WTC11 (cell line): ENCODE results near the gene WDR91. TPM values are rescaled to one million over a fixed set of nuclear protein-coding genes. Genes with fewer than 3 reads are reported as not detected.
A peak's percentile ranks its signal among the peaks of the same experiment; 100 is the strongest.

Experiments
- ATAC-seq: fragments of 200-7000 bp; cut with Tn5 transposase; 2 replicates; pipeline ENCODE4 v1.10.0; 2021; ENCODE audit warnings: mild to moderate bottlenecking, moderate library complexity
- CTCF ChIA-PET: fragments of 300-600 bp; sonication (Branson Sonifier 250); formaldehyde crosslinking; loops from one replicate; lab custom pipeline; 2021; ENCODE audit warnings: antibody characterized with exemption; lab: Charles Lee
- POLR2A ChIA-PET: fragments of 350-600 bp; sonication (Branson Sonifier 250); formaldehyde crosslinking; loops from one replicate; lab custom pipeline; 2021; ENCODE audit warnings: antibody characterized with exemption; lab: Charles Lee
- DNase-seq: peaks from one replicate; pipeline ENCODE4 v3.0.0; 2021; ENCODE audit warnings: low spot score
- H3K27ac Mint-ChIP-seq: 2 replicates; pipeline ENCODE4 v1.8.0; 2021; ENCODE audit warnings: mixed read lengths
- H3K27me3 Mint-ChIP-seq: 2 replicates; pipeline ENCODE4 v1.8.0; 2021; ENCODE audit warnings: low read depth, mild to moderate bottlenecking, moderate library complexity, mixed read lengths
- H3K36me3 Mint-ChIP-seq: 2 replicates; pipeline ENCODE4 v1.8.0; 2021; ENCODE audit warnings: mixed read lengths
- H3K4me1 Mint-ChIP-seq: 2 replicates; pipeline ENCODE4 v1.8.0; 2022; ENCODE audit warnings: mixed read lengths
- H3K4me3 Mint-ChIP-seq: 2 replicates; pipeline ENCODE4 v1.8.0; 2021; ENCODE audit warnings: mild to moderate bottlenecking, moderate library complexity, mixed read lengths
- H3K9me3 Mint-ChIP-seq: 2 replicates; pipeline ENCODE4 v1.8.0; 2021; ENCODE audit warnings: mixed read lengths
- CREB1 ChIP-seq: sonication (generic); formaldehyde crosslinking; IDR thresholded peaks from 2 replicates; pipeline ENCODE4 v1.8.0; 2023; ENCODE audit warnings: mild to moderate bottlenecking, missing genetic modification reagents
- CREM ChIP-seq: sonication (generic); formaldehyde crosslinking; IDR thresholded peaks from 2 replicates; pipeline ENCODE4 v1.8.1; 2022; ENCODE audit warnings: mild to moderate bottlenecking, missing genetic modification reagents, moderate library complexity
- E2F5 ChIP-seq: sonication (generic); formaldehyde crosslinking; IDR thresholded peaks from 2 replicates; pipeline ENCODE4 v1.8.1; 2022; ENCODE audit warnings: mild to moderate bottlenecking, moderate library complexity, missing genetic modification reagents
- EMX1 ChIP-seq: fragments of 250-450 bp; sonication (Bioruptor Pico); IDR thresholded peaks from 2 replicates; pipeline ENCODE4 v1.8.0; 2021; ENCODE audit warnings: mild to moderate bottlenecking
- FOXJ3 ChIP-seq: sonication (generic); formaldehyde crosslinking; IDR thresholded peaks from 2 replicates; pipeline ENCODE4 v1.9.0; 2021; ENCODE audit warnings: missing genetic modification reagents, mild to moderate bottlenecking, borderline replicate concordance
- FOXK1 ChIP-seq: sonication (generic); formaldehyde crosslinking; IDR thresholded peaks from 2 replicates; pipeline ENCODE4 v1.8.0; 2022; ENCODE audit warnings: mild to moderate bottlenecking, moderate library complexity, missing genetic modification reagents
- FOXP1 ChIP-seq: sonication (generic); formaldehyde crosslinking; IDR thresholded peaks from 2 replicates; pipeline ENCODE4 v1.8.0; 2022; ENCODE audit warnings: missing genetic modification reagents, mild to moderate bottlenecking, moderate library complexity, borderline replicate concordance
- GABPB1 ChIP-seq: sonication (generic); formaldehyde crosslinking; IDR thresholded peaks from 2 replicates; pipeline ENCODE4 v1.8.1; 2023; ENCODE audit warnings: mild to moderate bottlenecking, missing genetic modification reagents
- IRF2 ChIP-seq: sonication (generic); formaldehyde crosslinking; IDR thresholded peaks from 2 replicates; pipeline ENCODE4 v1.8.0; 2022; ENCODE audit warnings: low read depth, missing genetic modification reagents, borderline replicate concordance
- JAZF1 ChIP-seq: fragments of 250-450 bp; sonication (Bioruptor Pico); IDR thresholded peaks from 2 replicates; pipeline ENCODE4 v1.9.0; 2021; ENCODE audit warnings: moderate library complexity, mild to moderate bottlenecking, inconsistent platforms
- KAT7 ChIP-seq: sonication (generic); formaldehyde crosslinking; IDR thresholded peaks from 2 replicates; pipeline ENCODE4 v1.8.1; 2023; ENCODE audit warnings: missing genetic modification reagents, mild to moderate bottlenecking, borderline replicate concordance
- NFATC4 ChIP-seq: fragments of 250-450 bp; sonication (Bioruptor Pico); IDR thresholded peaks from 2 replicates; pipeline ENCODE4 v1.9.0; 2021; ENCODE audit warnings: mild to moderate bottlenecking
- NR2C2 ChIP-seq: sonication (generic); formaldehyde crosslinking; IDR thresholded peaks from 2 replicates; pipeline ENCODE4 v1.8.0; 2022; ENCODE audit warnings: mild to moderate bottlenecking, missing genetic modification reagents
- RORB ChIP-seq: fragments of 250-450 bp; sonication (Bioruptor Pico); IDR thresholded peaks from 2 replicates; pipeline ENCODE4 v1.9.0; 2021; ENCODE audit warnings: mild to moderate bottlenecking
- SOX15 ChIP-seq: fragments of 250-450 bp; sonication (Bioruptor Pico); IDR thresholded peaks from 2 replicates; pipeline ENCODE4 v1.9.0; 2021; ENCODE audit warnings: mild to moderate bottlenecking
- TEAD4 ChIP-seq: sonication (generic); formaldehyde crosslinking; IDR thresholded peaks from 2 replicates; pipeline ENCODE4 v1.8.0; 2022; ENCODE audit warnings: mild to moderate bottlenecking, missing genetic modification reagents
- ZBTB21 ChIP-seq: sonication (generic); formaldehyde crosslinking; IDR thresholded peaks from 2 replicates; pipeline ENCODE4 v1.8.1; 2023; ENCODE audit warnings: mild to moderate bottlenecking, missing genetic modification reagents, borderline replicate concordance
- ZMAT4 ChIP-seq: fragments of 250-450 bp; sonication (Bioruptor Pico); IDR thresholded peaks from 2 replicates; pipeline ENCODE4 v1.9.0; 2021; ENCODE audit warnings: mild to moderate bottlenecking
- ZNF138 ChIP-seq: sonication (generic); formaldehyde crosslinking; conservative IDR thresholded peaks from 2 replicates; pipeline ENCODE4 v1.8.1; 2022; ENCODE audit warnings: mild to moderate bottlenecking, moderate library complexity, missing genetic modification reagents
- ZNF317 ChIP-seq: sonication (generic); formaldehyde crosslinking; IDR thresholded peaks from 2 replicates; pipeline ENCODE4 v1.8.1; 2023; ENCODE audit warnings: low read depth, mild to moderate bottlenecking, moderate library complexity, missing genetic modification reagents, borderline replicate concordance
- ZNF416 ChIP-seq: fragments of 250-450 bp; sonication (Bioruptor Pico); IDR thresholded peaks from 2 replicates; pipeline ENCODE4 v1.9.0; 2021; ENCODE audit warnings: mild to moderate bottlenecking, inconsistent platforms
- ZNF423 ChIP-seq: fragments of 250-450 bp; sonication (Bioruptor Pico); IDR thresholded peaks from 2 replicates; pipeline ENCODE4 v2.1.2; 2022; ENCODE audit warnings: mild to moderate bottlenecking, moderate library complexity
- ZNF512 ChIP-seq: sonication (generic); formaldehyde crosslinking; IDR thresholded peaks from 2 replicates; pipeline ENCODE4 v1.8.1; 2022; ENCODE audit warnings: missing genetic modification reagents, borderline replicate concordance
- ZNF671 ChIP-seq: fragments of 250-450 bp; sonication (Bioruptor Pico); IDR thresholded peaks from 2 replicates; pipeline ENCODE4 v1.8.0; 2021; ENCODE audit warnings: mild to moderate bottlenecking
- total RNA-seq: library from RNA; stranded (reverse); gene quantifications from 3 replicates; pipeline ENCODE4 v1.2.3, GENCODE V29; 2021
- TF ChIP-seq, protein P1 (sequence below): sonication (generic); formaldehyde crosslinking; IDR thresholded peaks from 2 replicates; pipeline ENCODE4 v1.8.1; 2023; ENCODE audit warnings: mild to moderate bottlenecking, missing genetic modification reagents
- TF ChIP-seq, protein P2 (sequence below): fragments of 250-450 bp; sonication (Bioruptor Pico); conservative IDR thresholded peaks from 2 replicates; pipeline ENCODE4 v1.9.0; 2021; ENCODE audit warnings: mild to moderate bottlenecking
- TF ChIP-seq, protein P3 (sequence below): sonication (generic); formaldehyde crosslinking; IDR thresholded peaks from 2 replicates; pipeline ENCODE4 v1.8.0; 2022; ENCODE audit warnings: mild to moderate bottlenecking, missing genetic modification reagents

Gene WDR91
- total RNA-seq, 1 experiment from 2014 or later, result 12.0 TPM

DNA sequence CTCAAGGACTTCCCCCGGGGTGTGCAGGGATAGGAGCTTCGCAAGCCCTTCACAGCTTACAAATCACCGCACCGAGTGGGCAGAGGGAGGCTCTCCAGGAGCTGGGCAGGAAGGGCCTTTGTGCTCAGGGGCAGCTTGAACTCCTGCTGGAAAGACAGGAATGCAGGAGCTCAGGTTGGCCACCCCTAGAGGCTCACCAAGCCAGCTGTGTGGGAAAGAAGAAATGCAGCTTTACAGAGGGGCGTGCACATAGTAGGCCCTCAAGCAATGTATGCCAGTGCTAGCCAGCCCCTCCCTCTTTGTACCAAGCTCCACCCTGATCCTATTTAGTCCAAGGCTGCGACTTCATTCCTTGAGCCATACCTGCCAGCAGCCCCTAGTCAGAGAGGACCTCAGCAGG is 48.4 kb upstream of the WDR91 start:
- peaks cover 14% of the 10 kb centered on the region for H3K4me1 Mint-ChIP-seq
- TF ChIP-seq CREM (CRISPR knock-in tag) (no peak), FOXJ3 (CRISPR knock-in tag) (no peak), ZNF416 (CRISPR knock-in tag) (no peak), EMX1 (no peak), KAT7 (no peak), TEAD4 (CRISPR knock-in tag) (no peak), ZNF671 (CRISPR knock-in tag) (no peak), NR2C2 (CRISPR knock-in tag) (no peak), ZNF512 (CRISPR knock-in tag) (no peak), RORB (CRISPR knock-in tag) (no peak), ZNF138 (no peak), GABPB1 (CRISPR knock-in tag) (no peak)
- TF ChIP-seq, protein P1, sequence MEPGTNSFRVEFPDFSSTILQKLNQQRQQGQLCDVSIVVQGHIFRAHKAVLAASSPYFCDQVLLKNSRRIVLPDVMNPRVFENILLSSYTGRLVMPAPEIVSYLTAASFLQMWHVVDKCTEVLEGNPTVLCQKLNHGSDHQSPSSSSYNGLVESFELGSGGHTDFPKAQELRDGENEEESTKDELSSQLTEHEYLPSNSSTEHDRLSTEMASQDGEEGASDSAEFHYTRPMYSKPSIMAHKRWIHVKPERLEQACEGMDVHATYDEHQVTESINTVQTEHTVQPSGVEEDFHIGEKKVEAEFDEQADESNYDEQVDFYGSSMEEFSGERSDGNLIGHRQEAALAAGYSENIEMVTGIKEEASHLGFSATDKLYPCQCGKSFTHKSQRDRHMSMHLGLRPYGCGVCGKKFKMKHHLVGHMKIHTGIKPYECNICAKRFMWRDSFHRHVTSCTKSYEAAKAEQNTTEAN, result no peak
- TF ChIP-seq, protein P2, sequence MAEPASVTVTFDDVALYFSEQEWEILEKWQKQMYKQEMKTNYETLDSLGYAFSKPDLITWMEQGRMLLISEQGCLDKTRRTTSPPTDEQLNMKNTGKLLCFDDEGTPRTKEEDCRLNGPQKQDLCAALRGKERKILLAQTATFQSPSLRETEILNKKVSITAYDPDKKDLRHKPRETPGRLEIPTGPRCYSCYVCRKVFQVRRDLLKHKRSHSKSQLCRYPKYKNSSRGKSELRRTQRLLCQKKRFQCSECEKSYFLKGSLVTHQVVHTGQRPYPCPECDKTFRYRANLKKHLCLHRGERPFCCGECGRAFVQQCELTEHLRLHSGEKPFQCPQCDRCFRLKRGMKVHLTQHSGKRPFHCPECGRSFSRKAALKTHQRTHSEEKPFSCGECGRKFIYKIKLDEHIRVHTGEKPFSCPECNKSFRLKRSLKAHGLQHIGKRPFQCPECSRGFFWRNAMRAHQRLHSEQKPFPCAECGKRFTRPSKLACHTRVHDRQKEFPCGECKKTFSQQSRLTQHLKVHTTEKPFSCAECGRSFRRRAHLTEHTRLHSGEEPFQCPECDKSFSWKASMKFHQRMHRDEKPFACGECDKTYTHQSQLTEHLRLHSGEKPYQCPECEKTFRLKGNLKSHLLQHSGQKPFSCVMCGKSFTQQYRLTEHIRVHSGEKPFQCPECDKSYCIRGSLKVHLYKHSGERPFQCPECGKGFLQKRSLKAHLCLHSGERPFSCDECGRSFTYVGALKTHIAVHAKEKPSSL (CRISPR knock-in tag), result no peak
- no peak overlapping the region for H3K4me3 Mint-ChIP-seq
- ChIA-PET POLR2A (no interaction called here), CTCF (interaction anchor here (0.6 to 5.2 kb wide), 3 partner anchors 9 to 403 kb away, joined by 4 to 52 read pairs (median 4); no protein-coding TSS in a partner anchor)
- H3K27ac Mint-ChIP-seq, result no peak overlapping the region
- H3K9me3 Mint-ChIP-seq, result peaks cover 4% of the 10 kb centered on the region
- peak; percentile 76 for ATAC-seq
- H3K36me3 Mint-ChIP-seq, result no peaks in the 10 kb centered on the region
- no peaks in the 10 kb centered on the region; the same call in 1 of the 2 replicates for H3K27me3 Mint-ChIP-seq
- no peak for DNase-seq

DNA sequence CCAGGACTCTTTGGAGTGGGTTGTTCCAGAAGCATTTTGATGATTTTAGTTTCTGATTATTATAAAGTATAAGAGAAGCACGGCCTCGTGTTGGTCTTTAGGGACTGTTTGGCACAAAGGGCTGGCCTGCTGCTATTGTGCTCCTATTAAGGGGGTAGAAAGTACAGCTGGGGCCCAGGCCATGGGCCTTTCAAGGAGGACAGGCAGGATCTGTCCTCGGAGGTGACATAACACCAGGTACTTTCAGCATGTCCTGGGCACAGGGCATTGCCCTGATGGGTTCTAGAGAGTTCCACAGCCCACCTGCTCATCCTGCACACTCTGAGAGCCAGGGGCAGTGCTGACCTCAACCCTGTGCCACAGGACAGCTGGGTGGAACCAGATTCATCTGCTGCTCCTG is 47.3 kb upstream of the WDR91 start:
- TF ChIP-seq FOXK1 (CRISPR knock-in tag) (no peak), CREB1 (no peak), NFATC4 (no peak), ZNF317 (CRISPR knock-in tag) (no peak), IRF2 (no peak), E2F5 (CRISPR knock-in tag) (no peak), JAZF1 (CRISPR knock-in tag) (no peak), ZMAT4 (CRISPR knock-in tag) (no peak), ZBTB21 (CRISPR knock-in tag) (no peak), ZNF423 (CRISPR knock-in tag) (no peak), SOX15 (CRISPR knock-in tag) (no peak), FOXP1 (CRISPR knock-in tag) (no peak)
- TF ChIP-seq, protein P2 (CRISPR knock-in tag), result no peak
- TF ChIP-seq, protein P3, sequence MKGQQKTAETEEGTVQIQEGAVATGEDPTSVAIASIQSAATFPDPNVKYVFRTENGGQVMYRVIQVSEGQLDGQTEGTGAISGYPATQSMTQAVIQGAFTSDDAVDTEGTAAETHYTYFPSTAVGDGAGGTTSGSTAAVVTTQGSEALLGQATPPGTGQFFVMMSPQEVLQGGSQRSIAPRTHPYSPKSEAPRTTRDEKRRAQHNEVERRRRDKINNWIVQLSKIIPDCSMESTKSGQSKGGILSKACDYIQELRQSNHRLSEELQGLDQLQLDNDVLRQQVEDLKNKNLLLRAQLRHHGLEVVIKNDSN (CRISPR knock-in tag), result no peak
- Mint-ChIP-seq H3K27ac (no peak overlapping the region), H3K36me3 (no peaks in the 10 kb centered on the region), H3K9me3 (no peaks in the 10 kb centered on the region), H3K4me1 (peaks cover 14% of the 10 kb centered on the region), H3K27me3 (no peaks in the 10 kb centered on the region), H3K4me3 (no peak overlapping the region)
- ATAC-seq (no peak), DNase-seq (no peak)
- ChIA-PET CTCF (no interaction called here), POLR2A (no interaction called here)
